ENCODE data around the gene SVOPL.

Gene SVOPL, protein sequence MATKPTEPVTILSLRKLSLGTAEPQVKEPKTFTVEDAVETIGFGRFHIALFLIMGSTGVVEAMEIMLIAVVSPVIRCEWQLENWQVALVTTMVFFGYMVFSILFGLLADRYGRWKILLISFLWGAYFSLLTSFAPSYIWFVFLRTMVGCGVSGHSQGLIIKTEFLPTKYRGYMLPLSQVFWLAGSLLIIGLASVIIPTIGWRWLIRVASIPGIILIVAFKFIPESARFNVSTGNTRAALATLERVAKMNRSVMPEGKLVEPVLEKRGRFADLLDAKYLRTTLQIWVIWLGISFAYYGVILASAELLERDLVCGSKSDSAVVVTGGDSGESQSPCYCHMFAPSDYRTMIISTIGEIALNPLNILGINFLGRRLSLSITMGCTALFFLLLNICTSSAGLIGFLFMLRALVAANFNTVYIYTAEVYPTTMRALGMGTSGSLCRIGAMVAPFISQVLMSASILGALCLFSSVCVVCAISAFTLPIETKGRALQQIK

DNA sequence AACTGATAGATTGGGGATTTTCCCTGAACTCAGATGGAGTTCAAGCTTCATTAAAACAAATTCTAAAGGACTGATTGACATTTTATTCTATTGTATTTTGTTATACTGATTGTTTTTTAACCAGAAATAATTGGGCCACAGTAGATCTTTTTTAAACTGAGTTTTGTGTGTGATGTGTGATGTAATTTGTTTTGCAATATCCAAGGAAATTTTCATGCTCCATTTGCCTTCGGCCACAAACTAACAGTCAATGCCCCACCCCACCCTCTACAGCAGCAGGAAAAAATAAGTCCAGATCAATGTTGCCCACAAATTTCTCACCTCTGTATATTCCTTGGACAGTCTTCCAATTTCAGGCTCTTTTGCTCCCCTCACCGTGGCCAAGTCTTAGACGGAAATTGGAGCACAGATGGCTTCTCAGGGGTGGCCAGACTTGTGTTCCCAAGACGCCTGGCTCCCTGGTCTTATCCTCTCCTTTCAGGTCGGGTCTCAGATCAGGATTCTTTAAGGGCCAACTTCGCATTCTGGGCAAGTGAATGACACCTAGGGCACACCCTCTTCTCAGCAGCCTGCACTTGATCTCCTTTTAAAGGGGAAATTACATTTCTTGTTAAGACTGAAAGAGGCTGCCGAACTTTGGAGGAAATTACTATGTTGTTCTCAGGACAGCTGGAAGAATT, at the start of gene SVOPL:
SVOPL (minus strand) TSS at position 506 of the 680 bp plus-strand sequence. CDS start 22,317 bp downstream, outside the sequence.
- TF ChIP-seq, protein P1, sequence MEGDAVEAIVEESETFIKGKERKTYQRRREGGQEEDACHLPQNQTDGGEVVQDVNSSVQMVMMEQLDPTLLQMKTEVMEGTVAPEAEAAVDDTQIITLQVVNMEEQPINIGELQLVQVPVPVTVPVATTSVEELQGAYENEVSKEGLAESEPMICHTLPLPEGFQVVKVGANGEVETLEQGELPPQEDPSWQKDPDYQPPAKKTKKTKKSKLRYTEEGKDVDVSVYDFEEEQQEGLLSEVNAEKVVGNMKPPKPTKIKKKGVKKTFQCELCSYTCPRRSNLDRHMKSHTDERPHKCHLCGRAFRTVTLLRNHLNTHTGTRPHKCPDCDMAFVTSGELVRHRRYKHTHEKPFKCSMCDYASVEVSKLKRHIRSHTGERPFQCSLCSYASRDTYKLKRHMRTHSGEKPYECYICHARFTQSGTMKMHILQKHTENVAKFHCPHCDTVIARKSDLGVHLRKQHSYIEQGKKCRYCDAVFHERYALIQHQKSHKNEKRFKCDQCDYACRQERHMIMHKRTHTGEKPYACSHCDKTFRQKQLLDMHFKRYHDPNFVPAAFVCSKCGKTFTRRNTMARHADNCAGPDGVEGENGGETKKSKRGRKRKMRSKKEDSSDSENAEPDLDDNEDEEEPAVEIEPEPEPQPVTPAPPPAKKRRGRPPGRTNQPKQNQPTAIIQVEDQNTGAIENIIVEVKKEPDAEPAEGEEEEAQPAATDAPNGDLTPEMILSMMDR (conservative IDR thresholded peaks at IDR 0.05; ENCODE audit: control insufficient read depth, insufficient read depth, low read depth, low read length): no peak
- DNase-seq (ENCODE audit: low read depth): no peak

DNA sequence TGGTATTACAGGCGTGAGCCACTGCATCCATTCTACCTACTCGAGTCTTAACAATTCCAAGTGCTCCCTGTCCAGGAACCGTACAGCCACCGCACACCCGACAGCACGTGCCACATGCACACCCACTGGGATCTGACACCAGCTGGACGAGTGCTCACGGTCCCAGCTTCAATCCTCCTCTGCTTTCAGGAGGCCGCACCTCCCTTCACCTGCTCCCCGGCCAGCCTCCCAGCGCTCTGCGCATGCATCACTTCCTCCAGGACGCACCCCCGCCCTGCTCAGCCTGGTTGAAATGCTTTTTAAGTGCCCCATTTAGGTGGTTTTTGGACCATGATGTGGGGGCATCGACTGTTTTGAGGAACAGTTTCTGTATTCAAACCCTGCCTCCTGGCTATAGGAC, 49.3 kb upstream of the SVOPL start:
- H3K4me3 ChIP-seq (ENCODE audit: control insufficient read depth, low read depth, low read length): no peak overlapping the region
- no peak for DNase-seq (ENCODE audit: low read depth)
- TF ChIP-seq, protein P1 (conservative IDR thresholded peaks at IDR 0.05; ENCODE audit: control insufficient read depth, insufficient read depth, low read depth, low read length): no peak

More for the DNA sequence above, at the start of gene SVOPL:
- H3K4me3 ChIP-seq (ENCODE audit: control insufficient read depth, low read depth, low read length): no peak within 1 kb of the TSS

DNA sequence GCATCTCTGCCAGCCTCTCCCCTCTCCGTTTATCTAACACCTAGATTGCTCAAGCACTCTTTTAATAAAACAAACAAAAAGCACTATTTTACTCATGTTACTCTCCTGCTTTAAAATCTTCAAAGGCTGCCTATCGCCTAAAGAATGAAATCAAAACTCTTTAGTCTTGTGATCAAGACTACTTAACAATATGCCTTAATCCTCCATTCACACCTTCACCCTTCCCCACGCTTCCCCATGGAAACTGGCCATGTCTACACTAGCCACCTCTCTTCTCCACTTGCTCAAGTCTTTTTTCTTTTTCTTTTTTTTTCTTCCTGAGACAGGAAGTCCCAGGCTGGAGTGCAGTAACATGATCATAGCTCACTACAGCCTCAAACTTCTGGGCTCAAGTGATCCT, 48.8 kb upstream of the SVOPL start:
- H3K4me3 ChIP-seq (ENCODE audit: control insufficient read depth, low read depth, low read length): no peak overlapping the region
- TF ChIP-seq, protein P1 (conservative IDR thresholded peaks at IDR 0.05; ENCODE audit: control insufficient read depth, insufficient read depth, low read depth, low read length): no peak
- DNase-seq (ENCODE audit: low read depth): no peak

DNA sequence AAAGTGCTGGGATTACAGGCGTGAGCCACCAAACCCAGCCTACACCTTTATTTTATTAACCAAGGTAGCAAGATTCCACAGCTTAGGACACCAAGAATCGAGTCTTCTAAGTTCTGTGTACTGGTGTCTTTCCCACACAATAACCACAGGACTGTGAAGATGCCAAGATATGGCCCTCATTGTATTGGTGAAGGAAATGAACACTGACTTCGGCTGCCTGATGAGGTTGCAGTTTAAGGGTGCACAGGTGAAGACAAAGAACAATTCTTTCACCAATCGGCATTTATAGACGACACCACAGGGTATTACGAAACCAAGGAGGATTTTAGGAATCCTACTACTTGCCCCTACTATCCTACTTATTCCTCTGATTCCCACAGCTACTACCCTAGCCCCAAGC, 47.5 kb upstream of the SVOPL start:
- no peak for DNase-seq (ENCODE audit: low read depth)
- TF ChIP-seq, protein P1 (conservative IDR thresholded peaks at IDR 0.05; ENCODE audit: control insufficient read depth, insufficient read depth, low read depth, low read length): no peak
- H3K4me3 ChIP-seq (ENCODE audit: control insufficient read depth, low read depth, low read length): no peak overlapping the region

DNA sequence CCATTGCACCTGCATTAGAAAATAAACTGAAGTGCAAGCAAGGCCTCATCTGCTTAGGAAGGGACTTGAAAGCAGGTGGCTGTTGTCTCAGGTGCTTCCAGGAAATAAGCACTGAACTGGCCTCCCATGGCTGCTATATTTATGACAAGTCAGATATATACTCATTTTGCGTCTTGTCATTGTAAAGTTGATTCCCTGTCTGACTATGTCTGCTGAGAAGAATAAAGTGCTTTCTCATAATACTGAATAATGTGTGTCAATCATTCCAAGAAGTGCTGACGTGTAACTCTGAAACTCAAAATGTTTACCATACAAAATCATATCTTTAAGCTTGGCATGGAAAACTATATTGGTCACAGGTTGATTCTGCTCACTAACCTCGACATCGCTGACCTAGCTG, 44.9 kb upstream of the SVOPL start:
- TF ChIP-seq, protein P1 (conservative IDR thresholded peaks at IDR 0.05; ENCODE audit: control insufficient read depth, insufficient read depth, low read depth, low read length): no peak
- DNase-seq (ENCODE audit: low read depth): no peak
- no peak overlapping the region for H3K4me3 ChIP-seq (ENCODE audit: control insufficient read depth, low read depth, low read length)

DNA sequence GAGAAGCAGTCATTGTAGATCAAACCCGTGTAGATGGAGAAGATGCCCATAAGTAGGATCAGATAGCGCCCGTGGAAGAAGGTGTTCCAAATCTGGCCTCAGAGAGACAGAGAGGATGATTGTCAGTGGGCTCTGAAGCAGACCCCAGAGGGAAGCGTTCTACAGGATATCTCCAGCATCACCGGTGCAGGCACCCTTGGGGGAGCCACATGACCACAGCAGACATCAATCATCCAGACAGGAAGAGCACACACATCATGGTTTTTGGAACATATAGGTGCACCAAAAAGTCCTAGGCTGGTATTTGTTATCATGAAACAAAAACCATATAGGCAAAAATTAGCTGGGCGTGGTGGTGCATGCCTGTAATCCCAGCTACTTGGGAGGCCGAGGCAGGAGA, 44.0 kb upstream of the SVOPL start:
- no peak for DNase-seq (ENCODE audit: low read depth)
- TF ChIP-seq, protein P1 (conservative IDR thresholded peaks at IDR 0.05; ENCODE audit: control insufficient read depth, insufficient read depth, low read depth, low read length): no peak
- H3K4me3 ChIP-seq (ENCODE audit: control insufficient read depth, low read depth, low read length): no peak overlapping the region
